ENCODE data around the gene SEMA3E.
"Not testable (repeated sequence)": the region's sequence is repeated elsewhere in the genome, so short reads cannot be mapped to it uniquely, and the experiment has no call there.

Gene SEMA3E

DNA sequence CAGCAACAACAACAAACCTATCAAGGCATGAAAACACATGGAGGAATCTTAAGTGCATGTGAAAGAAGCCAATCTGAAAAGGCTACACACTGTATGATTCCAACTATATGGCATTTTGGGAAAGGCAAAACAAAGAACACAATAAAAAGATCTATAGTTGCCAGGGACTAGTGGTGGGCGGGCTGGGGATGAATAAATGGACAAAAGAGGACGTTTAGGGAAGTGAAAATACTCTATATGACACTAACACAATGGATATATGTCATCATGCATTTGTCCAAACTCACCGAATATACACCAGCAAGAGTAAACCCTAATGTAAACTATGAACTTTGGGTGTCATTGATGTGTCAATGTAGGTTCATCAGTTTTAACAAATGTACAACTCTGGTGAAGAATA, 89.1 kb downstream of the SEMA3E start:
- no peak for DNase-seq

DNA sequence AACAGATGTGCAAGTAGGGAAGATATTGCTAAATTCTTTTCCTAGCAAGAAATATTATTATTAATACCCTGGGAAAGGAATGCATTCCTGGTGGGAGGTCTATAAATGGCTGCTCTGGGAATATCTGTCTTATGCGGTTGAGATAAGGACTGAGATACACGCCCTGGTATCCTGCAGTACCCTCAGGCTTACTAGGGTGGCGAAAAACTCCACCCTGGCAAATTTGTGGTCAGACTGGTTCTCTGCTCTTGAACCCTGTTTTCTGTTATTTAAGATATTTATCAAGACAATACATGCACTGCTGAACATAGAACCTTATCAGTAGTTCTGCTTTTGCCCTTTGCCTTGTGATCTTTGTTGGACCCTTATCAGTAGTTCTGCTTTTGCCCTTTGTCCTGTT, 96.4 kb downstream of the SEMA3E start:
- not testable (repeated sequence) for DNase-seq

- DNase-seq: no peak
Observed at GRCh38 chr7:83550100-83550499, 98.8 kb downstream of the SEMA3E start.

DNA sequence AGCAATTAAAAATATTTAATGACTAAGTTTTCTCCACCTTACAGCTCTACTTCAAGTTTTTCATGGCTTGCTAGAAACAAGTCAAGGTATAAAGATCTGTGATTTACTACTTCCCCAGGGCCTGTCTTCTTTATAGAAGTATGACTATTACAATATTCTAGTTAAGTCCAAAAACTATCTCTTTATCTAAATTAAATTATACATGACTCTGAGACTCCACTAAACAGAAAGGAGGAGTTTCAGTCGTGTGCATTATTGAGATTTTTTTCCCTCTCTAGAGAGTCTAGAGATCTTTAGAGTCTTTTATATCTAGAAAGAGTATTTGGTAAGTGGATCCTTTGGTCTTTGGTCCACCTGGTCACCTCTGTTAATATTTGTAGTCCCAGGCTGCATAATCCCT, 100.7 kb downstream of the SEMA3E start:
- no peak for DNase-seq

DNA sequence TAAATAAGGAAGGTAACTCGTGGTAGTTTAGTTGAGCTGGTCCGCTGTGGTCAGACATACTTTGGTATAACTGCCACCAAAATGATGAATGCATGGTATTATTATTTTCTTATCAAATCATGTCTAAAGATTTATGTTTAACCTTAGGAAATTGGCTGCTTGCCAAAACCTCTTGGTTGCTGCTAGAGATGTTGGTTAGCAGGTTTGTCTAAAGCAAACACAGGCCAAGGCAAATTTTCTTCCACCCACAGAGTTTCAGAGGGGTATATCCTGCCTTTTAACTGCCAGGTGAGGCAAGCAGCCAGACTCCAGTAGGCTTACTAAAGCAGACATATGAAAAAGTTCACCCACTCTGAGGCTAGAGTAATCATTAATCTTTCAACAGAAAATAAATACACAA, 101.4 kb downstream of the SEMA3E start:
- DNase-seq: peak in 1 of 56 donors; percentile 0

- no peak for DNase-seq
Observed at GRCh38 chr7:83546586-83546985, 102.4 kb downstream of the SEMA3E start.

- no peak for DNase-seq
Observed at GRCh38 chr7:83541187-83541960, 107.6 kb downstream of the SEMA3E start.

GRCh38 chr7:83534488-83534887, 114.5 kb downstream of the SEMA3E start:
- DNase-seq: no peak

GRCh38 chr7:83532219-83532618, 116.7 kb downstream of the SEMA3E start:
- DNase-seq: no peak

- DNase-seq: no peak
Observed at GRCh38 chr7:83531766-83532165, 117.2 kb downstream of the SEMA3E start.

DNA sequence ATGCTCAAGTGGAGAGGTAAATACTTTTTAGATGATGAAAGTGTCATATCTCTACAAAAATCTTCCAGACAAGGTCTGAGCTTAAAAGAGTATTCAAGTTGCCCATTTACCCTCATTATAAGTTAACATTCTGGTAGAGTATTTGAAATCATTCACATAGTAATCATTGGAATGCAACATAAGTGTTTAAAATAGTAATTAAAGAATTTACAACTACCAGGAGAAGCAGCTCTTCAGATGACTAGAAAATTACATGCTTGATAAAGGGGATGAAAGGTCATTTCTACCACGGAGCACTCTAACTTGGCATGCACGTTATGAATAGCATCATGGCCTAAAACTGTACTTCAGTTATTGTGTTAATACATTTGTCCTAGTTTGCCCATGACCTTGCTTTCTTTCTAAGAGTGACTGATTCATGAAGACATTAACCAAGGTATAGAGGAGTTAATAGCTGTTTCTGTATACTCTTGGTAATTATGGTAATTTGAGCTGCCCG, 120.0 kb downstream of the SEMA3E start:
- no peak for DNase-seq

DNA sequence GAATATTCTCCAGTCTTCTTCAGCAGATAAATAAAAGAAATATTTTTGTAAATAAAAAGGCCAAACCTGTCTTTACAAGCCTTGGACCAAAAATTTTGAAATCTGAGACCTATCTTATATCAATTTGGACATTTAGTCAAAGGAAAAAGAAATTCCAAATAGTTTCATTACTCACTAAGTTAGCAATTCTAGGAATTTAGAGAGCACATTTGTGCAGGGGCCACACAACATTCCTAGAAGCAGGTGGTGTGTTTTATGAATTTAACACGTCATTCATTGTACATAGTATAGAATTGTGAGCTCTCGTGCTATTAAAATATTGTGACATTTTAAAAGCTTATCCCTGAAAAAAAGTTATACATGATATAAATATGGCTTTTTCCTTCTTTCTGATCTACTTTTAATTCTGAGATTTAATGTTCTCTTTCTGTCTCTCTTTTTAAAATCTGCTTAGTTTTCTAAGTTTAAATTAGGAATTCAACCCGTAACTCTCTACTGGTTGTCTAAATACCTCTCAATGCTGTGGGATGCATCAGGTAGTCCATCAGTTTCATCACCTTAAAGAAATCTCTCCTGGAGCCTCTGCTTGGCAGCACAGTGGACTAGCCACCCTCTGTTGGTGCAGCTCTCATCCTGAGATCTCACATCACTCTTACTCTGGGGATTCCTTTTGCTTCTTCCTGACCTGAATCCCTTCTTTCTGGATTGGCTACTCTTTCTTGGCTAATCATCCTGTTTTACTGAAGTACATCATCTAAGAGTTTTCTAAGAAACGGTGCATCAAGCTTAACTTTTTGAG, 124.5 kb downstream of the SEMA3E start:
- DNase-seq: no peak

GRCh38 chr7:83520726-83521125, 128.2 kb downstream of the SEMA3E start:
- DNase-seq: no peak

DNA sequence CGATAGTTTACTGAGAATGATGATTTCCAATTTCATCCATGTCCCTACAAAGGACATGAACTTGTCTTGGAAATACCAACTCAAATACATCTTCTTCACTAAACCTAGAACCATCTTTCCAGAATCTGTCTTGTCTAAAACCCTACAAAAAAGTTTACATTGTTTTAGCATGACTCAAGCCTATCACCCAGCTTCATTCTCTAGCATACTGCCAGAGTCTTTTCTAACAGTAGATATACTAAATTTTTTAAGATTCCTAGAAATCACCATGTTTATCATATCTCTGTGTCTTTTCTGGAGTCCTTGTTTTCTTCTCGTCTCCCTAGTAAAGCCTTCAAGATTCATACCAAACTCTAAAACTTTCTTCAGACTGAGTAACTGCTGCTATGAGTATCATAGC, 129.7 kb downstream of the SEMA3E start:
- no peak for DNase-seq

DNA sequence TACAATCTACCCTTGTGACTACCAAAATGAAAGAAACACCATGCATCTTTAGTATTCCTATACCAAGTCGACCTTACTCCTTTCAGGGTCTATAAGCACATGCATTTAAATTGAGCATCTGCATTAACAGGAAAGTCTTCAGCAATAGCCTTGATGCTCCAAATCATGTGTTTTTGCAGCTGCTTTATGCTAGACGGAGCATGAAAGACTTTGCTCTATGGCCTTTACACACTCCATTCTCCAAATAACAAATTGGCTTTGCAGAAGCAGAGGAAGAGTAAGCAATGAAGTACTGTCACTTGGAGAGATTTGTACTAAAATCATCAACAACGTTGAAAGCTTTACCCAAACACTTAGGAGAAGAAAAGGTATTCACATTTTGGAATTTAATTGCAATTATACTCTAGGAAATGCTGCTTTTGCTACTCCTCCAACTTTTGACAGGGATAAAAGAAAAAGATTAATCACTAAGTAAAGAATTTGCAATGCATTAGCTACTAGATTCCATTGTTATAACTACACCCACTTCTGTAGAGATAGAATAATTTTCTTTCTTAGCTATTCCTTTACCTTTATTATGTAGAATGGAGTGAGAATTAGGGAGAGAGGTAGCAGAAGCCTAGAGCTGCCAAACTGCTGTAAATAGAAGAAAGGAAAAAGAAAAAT, 131.8 kb downstream of the SEMA3E start:
- no peak for DNase-seq

GRCh38 chr7:83514977-83515376, 134.0 kb downstream of the SEMA3E start:
- DNase-seq: no peak

- no peak for DNase-seq
Observed at GRCh38 chr7:83509255-83510021, 139.5 kb downstream of the SEMA3E start.

DNA sequence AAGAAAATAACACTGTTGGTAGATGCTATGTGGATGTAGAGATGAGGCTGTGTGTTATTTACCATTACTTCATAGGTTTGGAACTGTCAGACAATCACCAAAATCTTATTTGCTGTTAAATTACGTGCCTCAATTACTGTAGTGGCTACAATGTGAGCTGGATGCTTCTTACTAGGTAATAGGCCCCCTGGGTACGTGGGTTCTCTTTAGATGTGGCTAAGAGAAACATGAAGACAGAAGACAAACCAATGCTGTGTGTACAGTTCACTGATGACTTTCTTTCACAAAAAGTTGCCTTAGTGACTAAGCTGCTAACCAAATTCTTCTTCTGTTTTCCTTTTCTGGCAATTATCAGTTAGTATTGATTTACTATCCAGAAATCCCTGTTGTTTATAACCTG, 144.6 kb downstream of the SEMA3E start:
- DNase-seq: no peak

DNA sequence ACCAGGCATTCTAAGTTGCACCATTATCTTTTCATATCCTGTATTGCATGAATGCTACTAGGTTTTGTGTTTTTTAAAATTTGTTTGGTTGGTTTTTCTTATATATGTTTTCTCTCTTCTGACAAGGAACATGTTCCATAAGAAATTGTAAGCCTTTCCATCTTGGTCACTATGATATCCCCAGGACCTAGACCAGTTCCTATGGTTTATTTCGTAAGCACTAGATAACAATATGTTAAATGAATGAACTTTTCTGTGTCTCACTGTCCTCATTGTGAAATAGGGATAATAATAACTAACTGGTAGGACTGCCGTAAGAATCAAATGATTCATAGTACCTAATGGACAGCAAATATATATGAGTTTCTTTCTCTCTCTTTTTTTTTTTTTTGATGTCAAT, 146.3 kb downstream of the SEMA3E start:
- no peak for DNase-seq

GRCh38 chr7:83494683-83495082, 154.3 kb downstream of the SEMA3E start:
- no peak for DNase-seq

DNA sequence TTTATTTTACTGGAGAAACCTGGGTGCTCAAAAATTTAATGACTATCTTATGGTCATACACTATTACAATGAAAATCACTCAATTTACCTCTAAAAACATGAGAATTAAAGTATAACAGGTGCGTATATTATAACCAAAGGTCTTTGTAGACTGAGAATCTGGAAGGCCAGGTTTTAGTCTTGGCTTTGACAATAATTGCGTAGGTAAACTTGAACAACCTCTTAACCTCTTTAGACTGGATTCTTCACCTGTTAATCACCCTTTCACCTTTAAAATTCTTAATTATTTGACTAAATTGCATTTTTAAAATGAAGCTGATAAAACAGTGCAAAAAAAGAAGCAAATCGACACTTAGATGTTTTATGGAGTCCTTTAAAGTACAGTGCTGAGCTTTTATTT, 156.1 kb downstream of the SEMA3E start:
- no peak for DNase-seq

Measured in amygdala (tissue), 56 donors.